IPS-15b (cell line): Measurements from ENCODE around the gene CD2AP.

ENCODE experiments used
- H3K27me3 ChIP-seq: one replicate; pipeline ENCODE4 v1.6.1; 2013; ENCODE audit warnings: low read length; ENCODE audit not compliant: control insufficient read depth, insufficient read depth
- H3K36me3 ChIP-seq: one replicate; pipeline ENCODE4 v1.6.1; 2013; ENCODE audit warnings: low read length; ENCODE audit not compliant: control insufficient read depth, insufficient read depth
- H3K4me1 ChIP-seq: one replicate; pipeline ENCODE4 v1.6.1; 2013; ENCODE audit warnings: mild to moderate bottlenecking, low read length; ENCODE audit not compliant: control insufficient read depth, insufficient read depth
- H3K4me3 ChIP-seq: one replicate; pipeline ENCODE4 v1.5.1; 2013; ENCODE audit warnings: low read depth, low read length
- H3K9ac ChIP-seq: one replicate; pipeline ENCODE4 v1.6.1; 2013; ENCODE audit warnings: low read depth, mild to moderate bottlenecking, low read length
- H3K9me3 ChIP-seq: one replicate; pipeline ENCODE4 v1.6.1; 2013; ENCODE audit warnings: mild to moderate bottlenecking, low read length; ENCODE audit not compliant: control insufficient read depth, insufficient read depth

Gene CD2AP

GRCh38 chr6:47446669-47447330 is 30.8 kb upstream of the CD2AP start:
- no peaks in the 10 kb centered on the region for H3K27me3 ChIP-seq

DNA sequence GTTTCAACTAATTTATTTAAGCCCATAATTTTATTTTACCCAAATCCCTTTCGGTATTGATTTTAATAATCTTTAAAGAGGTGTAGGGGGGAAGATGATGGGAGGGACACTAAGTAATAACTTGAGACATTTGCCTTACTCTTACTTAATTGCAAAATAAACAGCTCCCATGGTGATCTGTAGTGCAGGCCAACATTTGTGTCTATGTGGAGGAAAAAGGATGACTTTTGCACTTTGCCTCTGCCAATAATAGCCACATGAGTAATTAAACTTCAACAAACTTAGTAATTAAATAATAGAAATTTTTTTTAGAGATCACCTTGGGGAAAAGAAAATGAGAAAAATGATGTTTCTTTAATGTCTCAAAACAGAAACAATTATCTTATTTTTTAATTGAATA is 29.9 kb upstream of the CD2AP start:
- Histone ChIP-seq H3K9ac (no peak overlapping the region), H3K4me3 (no peak overlapping the region), H3K9me3 (no peaks in the 10 kb centered on the region), H3K4me1 (no peaks in the 10 kb centered on the region), H3K36me3 (no peaks in the 10 kb centered on the region), H3K27me3 (no peaks in the 10 kb centered on the region)

More at GRCh38 chr6:47446669-47447330, 30.8 kb upstream of the CD2AP start:
- H3K4me3 ChIP-seq: no peak overlapping the region
- no peak overlapping the region for H3K9ac ChIP-seq
- no peaks in the 10 kb centered on the region for H3K4me1 ChIP-seq
- no peaks in the 10 kb centered on the region for H3K9me3 ChIP-seq
- no peaks in the 10 kb centered on the region for H3K36me3 ChIP-seq

- Histone ChIP-seq H3K36me3 (no peaks in the 10 kb centered on the region), H3K4me1 (no peaks in the 10 kb centered on the region), H3K27me3 (no peaks in the 10 kb centered on the region), H3K9ac (no peak overlapping the region), H3K9me3 (no peaks in the 10 kb centered on the region), H3K4me3 (no peak overlapping the region)
Measured at GRCh38 chr6:47451162-47451561, 26.4 kb upstream of the CD2AP start.

- no peak overlapping the region for H3K4me3 ChIP-seq
- no peak overlapping the region for H3K9ac ChIP-seq
- no peaks in the 10 kb centered on the region for H3K4me1 ChIP-seq
- H3K36me3 ChIP-seq: no peaks in the 10 kb centered on the region
- no peaks in the 10 kb centered on the region for H3K9me3 ChIP-seq
- H3K27me3 ChIP-seq: no peaks in the 10 kb centered on the region
Measured at GRCh38 chr6:47452899-47453298, 24.7 kb upstream of the CD2AP start.

- H3K36me3 ChIP-seq: no peaks in the 10 kb centered on the region
- H3K9me3 ChIP-seq: no peaks in the 10 kb centered on the region
- H3K4me1 ChIP-seq: no peaks in the 10 kb centered on the region
Measured at GRCh38 chr6:47453372-47453936, 24.1 kb upstream of the CD2AP start.

GRCh38 chr6:47454713-47455396 is 22.7 kb upstream of the CD2AP start:
- no peak overlapping the region for H3K9ac ChIP-seq
- no peaks in the 10 kb centered on the region for H3K9me3 ChIP-seq
- H3K27me3 ChIP-seq: no peaks in the 10 kb centered on the region
- H3K4me3 ChIP-seq: no peak overlapping the region
- H3K36me3 ChIP-seq: no peaks in the 10 kb centered on the region
- H3K4me1 ChIP-seq: no peaks in the 10 kb centered on the region

More at GRCh38 chr6:47453372-47453936, 24.1 kb upstream of the CD2AP start:
- Histone ChIP-seq H3K9ac (no peak overlapping the region), H3K4me3 (no peak overlapping the region), H3K27me3 (no peaks in the 10 kb centered on the region)

GRCh38 chr6:47455533-47456209 is 21.9 kb upstream of the CD2AP start:
- H3K36me3 ChIP-seq: no peaks in the 10 kb centered on the region
- no peaks in the 10 kb centered on the region for H3K4me1 ChIP-seq
- H3K27me3 ChIP-seq: no peaks in the 10 kb centered on the region
- no peak overlapping the region for H3K4me3 ChIP-seq
- H3K9me3 ChIP-seq: no peaks in the 10 kb centered on the region
- no peak overlapping the region for H3K9ac ChIP-seq

- H3K27me3 ChIP-seq: no peaks in the 10 kb centered on the region
- no peaks in the 10 kb centered on the region for H3K9me3 ChIP-seq
- H3K4me1 ChIP-seq: no peaks in the 10 kb centered on the region
- H3K4me3 ChIP-seq: no peak overlapping the region
- H3K9ac ChIP-seq: no peak overlapping the region
- no peaks in the 10 kb centered on the region for H3K36me3 ChIP-seq
Measured at GRCh38 chr6:47456536-47456975, 21.0 kb upstream of the CD2AP start.

GRCh38 chr6:47457370-47457769 is 20.2 kb upstream of the CD2AP start:
- no peaks in the 10 kb centered on the region for H3K27me3 ChIP-seq
- H3K36me3 ChIP-seq: no peaks in the 10 kb centered on the region
- H3K9me3 ChIP-seq: no peaks in the 10 kb centered on the region
- H3K4me3 ChIP-seq: no peak overlapping the region
- no peak overlapping the region for H3K9ac ChIP-seq
- H3K4me1 ChIP-seq: no peaks in the 10 kb centered on the region

DNA sequence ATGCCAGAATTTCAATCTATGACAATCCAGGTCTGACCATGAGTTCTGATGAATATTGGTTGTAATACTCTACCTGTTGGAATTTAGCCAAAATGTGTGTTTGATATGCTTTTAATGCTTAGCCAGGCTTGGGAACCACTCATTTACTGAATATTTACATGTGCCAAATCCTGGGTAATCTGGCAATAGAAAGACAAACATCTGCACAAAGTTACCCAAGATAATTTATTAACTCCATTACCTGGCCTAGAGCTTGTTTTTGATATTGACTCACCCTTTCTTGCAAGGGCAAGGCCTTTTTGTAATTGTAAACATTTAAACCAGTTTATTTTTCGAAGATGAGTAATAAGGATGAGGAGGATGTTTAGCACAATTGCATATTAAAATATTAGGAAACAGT is 13.5 kb upstream of the CD2AP start:
- no peak overlapping the region for H3K9ac ChIP-seq
- H3K4me3 ChIP-seq: no peak overlapping the region
- no peaks in the 10 kb centered on the region for H3K9me3 ChIP-seq
- H3K36me3 ChIP-seq: no peaks in the 10 kb centered on the region
- no peaks in the 10 kb centered on the region for H3K27me3 ChIP-seq
- H3K4me1 ChIP-seq: no peaks in the 10 kb centered on the region

GRCh38 chr6:47465117-47465516 is 12.5 kb upstream of the CD2AP start:
- H3K27me3 ChIP-seq: no peaks in the 10 kb centered on the region
- no peaks in the 10 kb centered on the region for H3K9me3 ChIP-seq
- H3K36me3 ChIP-seq: no peaks in the 10 kb centered on the region
- no peak overlapping the region for H3K4me3 ChIP-seq
- no peak overlapping the region for H3K9ac ChIP-seq
- no peaks in the 10 kb centered on the region for H3K4me1 ChIP-seq
